DOHH2 (cell line): ENCODE results near the gene ZBTB43.
A peak's percentile ranks its signal among the peaks of the same experiment; 100 is the strongest.

Source experiments
- H3F3A ChIP-seq: fragments of 200-600 bp; sonication (generic), shearing (Covaris generic); 2 replicates; pipeline ENCODE4 v1.6.0; 2016; ENCODE audit warnings: antibody characterized with exemption, mild to moderate bottlenecking; ENCODE audit not compliant: control insufficient read depth, insufficient read depth
- H3K27ac ChIP-seq: fragments of 200-600 bp; sonication (generic); 2 replicates; pipeline ENCODE4 v1.5.1; 2014; ENCODE audit warnings: low read depth, mild to moderate bottlenecking, low read length, moderate library complexity
- H3K27me3 ChIP-seq: fragments of 200-600 bp; sonication (generic); 2 replicates; pipeline ENCODE4 v1.6.1; 2014; ENCODE audit warnings: mild to moderate bottlenecking, low read length, mixed read lengths; ENCODE audit not compliant: control insufficient read depth
- H3K36me3 ChIP-seq: fragments of 200-600 bp; sonication (generic); 2 replicates; pipeline ENCODE4 v1.6.1; 2014; ENCODE audit warnings: mild to moderate bottlenecking, low read length, moderate library complexity, mixed read lengths; ENCODE audit not compliant: control insufficient read depth
- H3K4me1 ChIP-seq: fragments of 200-600 bp; sonication (generic); 2 replicates; pipeline ENCODE4 v1.6.1; 2014; ENCODE audit warnings: mild to moderate bottlenecking, low read length, mixed read lengths; ENCODE audit not compliant: control insufficient read depth
- H3K4me2 ChIP-seq: fragments of 200-600 bp; sonication (generic); 2 replicates; pipeline ENCODE4 v1.6.0; 2014; ENCODE audit warnings: mild to moderate bottlenecking, low read length, moderate library complexity
- H3K4me3 ChIP-seq: fragments of 200-600 bp; sonication (generic); 2 replicates; pipeline ENCODE4 v1.5.1; 2014; ENCODE audit warnings: mild to moderate bottlenecking, low read length, mixed read lengths
- H3K79me2 ChIP-seq: fragments of 200-600 bp; sonication (generic); 2 replicates; pipeline ENCODE4 v1.6.1; 2014; ENCODE audit warnings: mild to moderate bottlenecking, low read length, mixed read lengths; ENCODE audit not compliant: control insufficient read depth
- H3K9me2 ChIP-seq: fragments of 200-600 bp; sonication (generic); replicated peaks from 2 replicates; pipeline ENCODE4 v1.6.1; 2014; ENCODE audit warnings: mild to moderate bottlenecking, low read length, mixed read lengths; ENCODE audit not compliant: control insufficient read depth
- H3K9me3 ChIP-seq: fragments of 200-600 bp; sonication (generic); 2 replicates; pipeline ENCODE4 v1.6.1; 2014; ENCODE audit warnings: antibody characterized with exemption, low read length, mixed read lengths; ENCODE audit not compliant: control insufficient read depth, insufficient read depth
- H4K20me1 ChIP-seq: fragments of 200-600 bp; sonication (generic); 2 replicates; pipeline ENCODE4 v1.6.0; 2014; ENCODE audit warnings: low read depth, mild to moderate bottlenecking, antibody characterized with exemption, low read length, moderate library complexity; ENCODE audit not compliant: control insufficient read depth, insufficient read depth
- EZH2phosphoT487 ChIP-seq: fragments of 200-600 bp; sonication (generic); IDR thresholded peaks from 2 replicates; pipeline ENCODE4 v1.6.1; 2017; ENCODE audit warnings: borderline replicate concordance, mild to moderate bottlenecking, antibody characterized with exemption, low read length, moderate library complexity, mixed read lengths
- TF ChIP-seq, protein P1 (sequence below): fragments of 200-600 bp; sonication (generic); IDR thresholded peaks from one replicate; pipeline ENCODE4 v1.5.1; 2014; ENCODE audit warnings: antibody characterized with exemption, mild to moderate bottlenecking, low read depth, low read length; ENCODE audit not compliant: poor library complexity, severe bottlenecking

The ZBTB43 gene, protein sequence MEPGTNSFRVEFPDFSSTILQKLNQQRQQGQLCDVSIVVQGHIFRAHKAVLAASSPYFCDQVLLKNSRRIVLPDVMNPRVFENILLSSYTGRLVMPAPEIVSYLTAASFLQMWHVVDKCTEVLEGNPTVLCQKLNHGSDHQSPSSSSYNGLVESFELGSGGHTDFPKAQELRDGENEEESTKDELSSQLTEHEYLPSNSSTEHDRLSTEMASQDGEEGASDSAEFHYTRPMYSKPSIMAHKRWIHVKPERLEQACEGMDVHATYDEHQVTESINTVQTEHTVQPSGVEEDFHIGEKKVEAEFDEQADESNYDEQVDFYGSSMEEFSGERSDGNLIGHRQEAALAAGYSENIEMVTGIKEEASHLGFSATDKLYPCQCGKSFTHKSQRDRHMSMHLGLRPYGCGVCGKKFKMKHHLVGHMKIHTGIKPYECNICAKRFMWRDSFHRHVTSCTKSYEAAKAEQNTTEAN

DNA sequence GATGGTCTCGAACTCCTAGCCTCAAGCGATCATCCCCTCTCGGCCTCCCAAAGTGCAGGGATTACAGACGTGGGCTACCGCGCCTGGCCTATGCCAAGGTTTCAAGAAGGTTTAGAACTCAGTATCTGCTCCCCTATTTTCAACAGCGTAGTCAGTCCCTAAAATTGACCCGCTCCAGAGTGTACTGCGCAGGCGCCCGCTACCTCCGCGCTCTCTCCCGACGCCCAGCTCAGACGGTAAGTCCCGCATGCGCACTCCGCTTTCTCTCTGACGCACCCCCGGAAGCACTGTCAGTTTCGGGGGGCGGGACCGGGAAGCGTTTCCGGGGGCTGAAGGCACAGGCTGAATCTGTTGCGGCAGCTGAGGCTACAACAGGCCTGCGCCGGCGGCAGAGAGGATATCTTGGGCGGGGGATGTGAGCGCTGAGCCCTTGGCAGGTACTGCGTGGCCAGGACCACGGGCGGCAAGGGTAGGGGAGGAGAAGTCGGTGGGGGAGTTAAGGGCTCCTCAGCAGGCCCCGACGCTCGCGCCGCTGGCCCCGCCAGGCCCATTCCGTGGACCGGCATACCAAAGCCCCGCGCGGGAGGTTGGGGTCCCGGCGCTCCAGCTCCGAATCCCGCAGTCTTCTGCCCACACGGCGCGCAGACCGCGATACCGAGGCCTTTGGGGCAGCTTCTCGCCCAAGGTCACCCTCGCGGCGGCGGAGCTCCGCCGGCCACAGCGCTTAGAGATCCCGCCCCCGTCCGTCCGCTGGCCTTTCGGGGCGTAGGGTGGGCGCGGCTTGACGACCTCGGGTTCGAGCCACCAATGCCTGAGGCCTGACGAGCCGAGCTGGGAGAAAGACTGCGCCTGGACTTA, at the start of gene ZBTB43:
Gene ZBTB43 (plus strand): TSS at position 345 of the 858 bp plus-strand sequence. CDS start 27,470 bp downstream, outside the sequence.
- TF ChIP-seq, protein P1, sequence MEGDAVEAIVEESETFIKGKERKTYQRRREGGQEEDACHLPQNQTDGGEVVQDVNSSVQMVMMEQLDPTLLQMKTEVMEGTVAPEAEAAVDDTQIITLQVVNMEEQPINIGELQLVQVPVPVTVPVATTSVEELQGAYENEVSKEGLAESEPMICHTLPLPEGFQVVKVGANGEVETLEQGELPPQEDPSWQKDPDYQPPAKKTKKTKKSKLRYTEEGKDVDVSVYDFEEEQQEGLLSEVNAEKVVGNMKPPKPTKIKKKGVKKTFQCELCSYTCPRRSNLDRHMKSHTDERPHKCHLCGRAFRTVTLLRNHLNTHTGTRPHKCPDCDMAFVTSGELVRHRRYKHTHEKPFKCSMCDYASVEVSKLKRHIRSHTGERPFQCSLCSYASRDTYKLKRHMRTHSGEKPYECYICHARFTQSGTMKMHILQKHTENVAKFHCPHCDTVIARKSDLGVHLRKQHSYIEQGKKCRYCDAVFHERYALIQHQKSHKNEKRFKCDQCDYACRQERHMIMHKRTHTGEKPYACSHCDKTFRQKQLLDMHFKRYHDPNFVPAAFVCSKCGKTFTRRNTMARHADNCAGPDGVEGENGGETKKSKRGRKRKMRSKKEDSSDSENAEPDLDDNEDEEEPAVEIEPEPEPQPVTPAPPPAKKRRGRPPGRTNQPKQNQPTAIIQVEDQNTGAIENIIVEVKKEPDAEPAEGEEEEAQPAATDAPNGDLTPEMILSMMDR: no peak
- Histone ChIP-seq H3K79me2 (peaks cover 51% of the 10 kb centered on the region), H3K27me3 (no peaks in the 10 kb centered on the region)

DNA sequence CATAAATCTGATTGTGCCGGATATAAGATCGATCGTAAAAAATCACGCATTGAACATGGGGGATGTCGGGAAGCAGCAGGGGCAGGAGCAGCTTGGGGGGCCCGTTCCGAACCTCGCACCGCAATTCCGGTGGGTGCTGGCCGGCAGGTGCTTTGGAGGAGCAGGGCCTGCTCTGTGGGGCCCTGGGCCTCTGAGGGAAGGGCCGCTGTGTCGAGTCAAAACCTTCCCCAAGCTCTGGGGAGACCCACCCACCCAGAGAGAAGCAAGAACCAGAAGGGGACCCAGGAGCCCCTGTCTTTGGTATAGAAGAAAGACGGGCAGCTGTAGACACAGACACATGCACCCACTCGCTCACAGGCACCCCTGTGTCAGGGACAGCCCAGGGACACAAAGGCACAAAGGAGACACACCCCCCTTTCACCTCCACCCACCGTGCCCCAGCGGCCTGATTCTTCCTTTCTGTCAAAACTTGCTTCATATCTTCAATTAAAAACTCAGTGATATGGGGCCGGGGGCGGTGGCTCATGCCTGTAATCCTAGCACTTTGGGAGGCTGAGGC, 49.4 kb upstream of the ZBTB43 start:
- no peak overlapping the region for H3K4me2 ChIP-seq
- H3K27me3 ChIP-seq: no peaks in the 10 kb centered on the region
- H3K27ac ChIP-seq: no peak overlapping the region
- no peaks in the 10 kb centered on the region for H3K9me3 ChIP-seq
- H3F3A ChIP-seq: no peaks in the 10 kb centered on the region
- no peaks in the 10 kb centered on the region for H3K36me3 ChIP-seq
- H3K4me1 ChIP-seq: peaks cover 14% of the 10 kb centered on the region
- no peaks in the 10 kb centered on the region for H3K9me2 ChIP-seq
- TF ChIP-seq, protein P1: no peak
- TF ChIP-seq EZH2phosphoT487: no peak
- no peak overlapping the region for H3K4me3 ChIP-seq
- no peaks in the 10 kb centered on the region for H4K20me1 ChIP-seq
- no peaks in the 10 kb centered on the region for H3K79me2 ChIP-seq

More for the DNA sequence above, at the start of gene ZBTB43:
- Histone ChIP-seq H3K4me1 (peaks cover 46% of the 10 kb centered on the region), H3F3A (0 out of 2 replicates have a peak, but pooled peaks cover 3% of the 10 kb centered on the region), H4K20me1 (peaks cover 5% of the 10 kb centered on the region), H3K4me3 (peak within 1 kb of the TSS; percentile 95), H3K9me2 (no peaks in the 10 kb centered on the region), H3K36me3 (peaks cover 27% of the 10 kb centered on the region), H3K9me3 (no peaks in the 10 kb centered on the region), H3K27ac (peak within 1 kb of the TSS; percentile 47), H3K4me2 (peak within 1 kb of the TSS; percentile 99)

DNA sequence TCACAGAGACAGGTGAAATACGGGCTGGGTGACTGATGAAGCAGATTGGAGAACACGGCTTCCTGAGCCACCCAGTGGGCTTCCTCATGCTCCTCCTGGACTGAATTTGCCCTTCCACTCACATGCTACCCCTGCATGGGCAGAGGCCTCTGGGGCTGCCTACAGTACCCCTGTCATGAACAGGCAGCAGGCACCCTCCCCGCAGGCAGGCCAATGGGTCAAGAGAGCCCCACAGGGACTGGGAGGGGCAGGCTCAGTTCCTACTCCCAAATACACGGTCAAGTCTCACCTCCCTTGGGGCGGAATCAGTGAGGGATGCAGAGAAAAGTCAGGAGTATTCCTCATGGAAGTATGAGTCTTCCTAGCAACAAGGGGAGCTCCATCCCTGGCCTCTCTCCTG, 48.6 kb upstream of the ZBTB43 start:
- Histone ChIP-seq H3K36me3 (no peaks in the 10 kb centered on the region), H3K9me3 (no peaks in the 10 kb centered on the region), H3K4me2 (no peak overlapping the region), H3K27ac (no peak overlapping the region), H4K20me1 (no peaks in the 10 kb centered on the region), H3K4me3 (no peak overlapping the region), H3K79me2 (no peaks in the 10 kb centered on the region), H3K27me3 (no peaks in the 10 kb centered on the region), H3K9me2 (no peaks in the 10 kb centered on the region), H3F3A (no peaks in the 10 kb centered on the region), H3K4me1 (peaks cover 9% of the 10 kb centered on the region)
- TF ChIP-seq EZH2phosphoT487: no peak
- TF ChIP-seq, protein P1: no peak
